A673 (cell line): ENCODE data around the gene FNBP1L. TPM values are rescaled to one million over a fixed set of nuclear protein-coding genes. Genes with fewer than 3 reads are reported as not detected.

Source experiments
- BruUV-seq: library from RNA; stranded (reverse); fragments of 400-500 nt; replicated peaks from 2 replicates; lab custom pipeline; 2021; lab: Mats Ljungman, UMichigan
- CTCF ChIA-PET: fragments of 300-600 bp; sonication (Branson Sonifier 250); formaldehyde crosslinking; loops from one replicate; lab custom pipeline; 2022; ENCODE audit warnings: antibody characterized with exemption; lab: Charles Lee
- POLR2A ChIA-PET: fragments of 300-600 bp; sonication (Branson Sonifier 250); formaldehyde crosslinking; loops from one replicate; lab custom pipeline; 2022; ENCODE audit warnings: antibody characterized with exemption; ENCODE audit not compliant: low non-redundant PET; lab: Charles Lee
- DNase-seq: peaks from one replicate; pipeline ENCODE4 v3.0.0-alpha.2; 2015; ENCODE audit warnings: low spot score
- H3K27ac ChIP-seq: fragments of 200-600 bp; sonication (generic); 2 replicates; pipeline ENCODE4 v1.5.1; 2016; ENCODE audit warnings: mixed run types, low read depth, mild to moderate bottlenecking, mixed read lengths, antibody characterized with exemption, low read length; ENCODE audit not compliant: poor library complexity, severe bottlenecking
- H3K27me3 ChIP-seq: fragments of 200-600 bp; sonication (generic); replicated peaks from 2 replicates; pipeline ENCODE4 v1.6.1; 2017; ENCODE audit warnings: mixed run types, low read depth, mild to moderate bottlenecking, mixed read lengths, antibody characterized with exemption, low read length; ENCODE audit not compliant: insufficient read depth, poor library complexity
- H3K36me3 ChIP-seq: fragments of 200-600 bp; sonication (generic); 2 replicates; pipeline ENCODE4 v1.6.1; 2016; ENCODE audit warnings: mixed run types, mild to moderate bottlenecking, mixed read lengths, antibody characterized with exemption, low read length; ENCODE audit not compliant: insufficient read depth, poor library complexity, severe bottlenecking
- H3K4me1 ChIP-seq: fragments of 200-600 bp; sonication (generic); 2 replicates; pipeline ENCODE4 v1.6.1; 2017; ENCODE audit warnings: mixed run types, mild to moderate bottlenecking, mixed read lengths, antibody characterized with exemption, low read length; ENCODE audit not compliant: insufficient read depth, poor library complexity, severe bottlenecking
- H3K4me3 ChIP-seq: fragments of 200-600 bp; sonication (generic); 2 replicates; pipeline ENCODE4 v1.5.1; 2016; ENCODE audit warnings: low read depth, mixed run types, mild to moderate bottlenecking, mixed read lengths, low read length; ENCODE audit not compliant: poor library complexity, severe bottlenecking
- H3K9me3 ChIP-seq: fragments of 200-600 bp; sonication (generic); 2 replicates; pipeline ENCODE4 v1.6.1; 2016; ENCODE audit warnings: mixed run types, low read depth, mild to moderate bottlenecking, mixed read lengths, antibody characterized with exemption, low read length; ENCODE audit not compliant: poor library complexity, severe bottlenecking
- CTCF ChIP-seq: fragments of 300-800, 200-600 bp; sonication (generic); conservative IDR thresholded peaks from 2 replicates; pipeline ENCODE4 v1.5.1; 2017; ENCODE audit warnings: low read depth, mild to moderate bottlenecking, antibody characterized with exemption, low read length, moderate library complexity, mixed read lengths
- EZH2 ChIP-seq: fragments of 200-600 bp; sonication (generic); IDR thresholded peaks from 2 replicates; pipeline ENCODE4 v1.6.1; 2017; ENCODE audit warnings: borderline replicate concordance, low read depth, mild to moderate bottlenecking, mixed read lengths, antibody characterized with exemption, low read length; ENCODE audit not compliant: poor library complexity, severe bottlenecking
- intact Hi-C: fragments of 100-400 bp; cut with micrococcal nuclease; formaldehyde crosslinking; loops from one replicate; pipeline ENCODE4 v1.10.0; 2022; ENCODE audit not compliant: unreplicated experiment
- total RNA-seq: library from RNA; stranded (reverse); gene quantifications from 2 replicates; pipeline ENCODE4 v1.2.3, GENCODE V29; 2021

The FNBP1L gene
- total RNA-seq, 1 experiment from 2014 or later: 39.6 TPM

DNA sequence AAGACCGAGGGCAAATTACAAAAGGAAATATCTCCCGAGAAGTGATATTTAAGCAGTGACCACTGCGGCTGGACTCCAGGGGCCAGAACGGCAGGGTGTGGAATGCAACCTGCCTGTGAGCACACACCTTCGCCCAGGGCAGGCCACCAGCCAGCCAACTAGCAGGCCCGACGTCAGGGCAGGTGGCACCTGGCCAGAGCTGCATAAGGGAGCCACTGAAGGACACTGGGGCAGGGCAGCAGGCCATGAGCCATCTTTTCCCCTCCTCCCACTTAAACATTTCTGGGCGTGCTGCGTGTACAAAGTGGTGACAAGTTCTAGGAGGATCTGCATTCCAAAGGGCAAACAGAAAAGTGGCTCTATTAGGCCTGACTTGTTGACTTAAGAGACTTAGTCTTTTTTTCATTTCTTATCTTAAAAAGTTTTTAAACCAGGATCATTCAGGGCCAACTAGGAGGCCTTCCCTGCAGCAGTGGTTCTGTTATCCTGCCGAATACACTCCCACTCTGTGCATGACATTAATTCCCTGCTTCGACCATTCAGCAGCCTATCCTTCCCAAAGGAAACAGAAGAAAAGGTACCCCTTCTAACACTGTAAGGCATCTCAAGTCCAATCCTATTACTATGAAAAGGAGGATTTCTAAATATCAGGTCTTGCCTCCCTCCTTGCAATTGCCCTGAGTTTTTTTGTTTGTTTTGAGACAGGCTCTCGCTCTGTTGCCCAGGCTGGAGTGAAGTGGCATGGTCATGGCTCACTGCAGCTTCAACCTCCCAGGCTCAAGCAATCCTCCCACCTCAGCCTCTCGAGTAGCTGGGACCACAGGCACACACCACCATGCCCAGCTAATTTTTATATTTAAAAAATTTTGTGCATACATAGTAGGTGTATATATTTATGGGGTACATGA is 137.4 kb downstream of the FNBP1L start:
- CTCF ChIA-PET: no interaction called here
- peaks cover 6% of the 10 kb centered on the region for H3K4me1 ChIP-seq
- POLR2A ChIA-PET: interaction anchor here (0.7 kb wide), 1 partner anchor 43 kb away, joined by 5 read pairs; no protein-coding TSS in a partner anchor
- H3K4me3 ChIP-seq: no peak overlapping the region
- intact Hi-C loops: no loop called here
- H3K27me3 ChIP-seq: no peaks in the 10 kb centered on the region
- no peak for TF ChIP-seq EZH2
- no peak for TF ChIP-seq CTCF
- no peak overlapping the region for H3K27ac ChIP-seq
- H3K9me3 ChIP-seq: no peaks in the 10 kb centered on the region
- DNase-seq: no peak
- H3K36me3 ChIP-seq: no peaks in the 10 kb centered on the region
- BruUV-seq: no TSS peak

- intact Hi-C loops: no loop called here
- H3K9me3 ChIP-seq: no peaks in the 10 kb centered on the region
- no TSS peak for BruUV-seq
- CTCF ChIA-PET: interaction anchor here (0.7 kb wide), 1 partner anchor 32 kb away, joined by 5 read pairs; no protein-coding TSS in a partner anchor
- peaks cover 6% of the 10 kb centered on the region for H3K4me1 ChIP-seq
- TF ChIP-seq CTCF: no peak
- TF ChIP-seq EZH2: no peak
- no peak for DNase-seq
- POLR2A ChIA-PET: interaction anchor here (0.5 kb wide), 1 partner anchor 179 kb away, joined by 3 read pairs; no protein-coding TSS in a partner anchor
- no peak overlapping the region for H3K27ac ChIP-seq
- H3K27me3 ChIP-seq: no peaks in the 10 kb centered on the region
- no peaks in the 10 kb centered on the region for H3K36me3 ChIP-seq
- H3K4me3 ChIP-seq: no peak overlapping the region
These were observed 139.4 kb downstream of the FNBP1L start for GRCh38 chr1:93587354-93587753.

DNA sequence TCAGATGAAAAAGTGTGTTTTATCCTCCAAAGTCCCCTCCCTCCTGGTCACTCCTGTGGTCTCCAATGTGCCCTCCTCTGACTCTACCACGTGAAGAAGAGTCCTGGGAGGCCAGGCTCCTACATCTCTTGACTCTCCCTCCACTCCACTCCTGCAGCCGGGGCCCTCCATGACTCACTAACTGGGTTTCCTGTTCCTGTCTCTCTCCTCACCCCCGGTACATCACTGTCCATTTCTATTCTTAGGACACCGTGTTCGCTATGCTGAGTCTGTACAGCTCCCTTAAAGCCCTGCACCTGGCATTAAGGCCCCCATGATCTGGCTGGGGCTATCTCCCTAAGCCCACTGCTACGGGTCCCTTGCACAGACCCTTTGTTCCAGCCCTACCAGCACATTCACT is 140.3 kb downstream of the FNBP1L start:
- no TSS peak for BruUV-seq
- ChIA-PET POLR2A (no interaction called here), CTCF (interaction anchor here (0.7 kb wide), 1 partner anchor 31 kb away, joined by 5 read pairs; no protein-coding TSS in a partner anchor)
- TF ChIP-seq CTCF: no peak
- no peak for TF ChIP-seq EZH2
- Histone ChIP-seq H3K27me3 (no peaks in the 10 kb centered on the region), H3K27ac (no peak overlapping the region), H3K36me3 (no peaks in the 10 kb centered on the region), H3K9me3 (no peaks in the 10 kb centered on the region), H3K4me1 (peaks cover 6% of the 10 kb centered on the region), H3K4me3 (no peak overlapping the region)
- no peak for DNase-seq
- intact Hi-C loops: no loop called here
